ENCODE results near the gene TTLL6. TPM values are rescaled to one million over a fixed set of nuclear protein-coding genes. Genes with fewer than 3 reads are reported as not detected.

Gene TTLL6
- total RNA-seq, 1 donor, result not detected

DNA sequence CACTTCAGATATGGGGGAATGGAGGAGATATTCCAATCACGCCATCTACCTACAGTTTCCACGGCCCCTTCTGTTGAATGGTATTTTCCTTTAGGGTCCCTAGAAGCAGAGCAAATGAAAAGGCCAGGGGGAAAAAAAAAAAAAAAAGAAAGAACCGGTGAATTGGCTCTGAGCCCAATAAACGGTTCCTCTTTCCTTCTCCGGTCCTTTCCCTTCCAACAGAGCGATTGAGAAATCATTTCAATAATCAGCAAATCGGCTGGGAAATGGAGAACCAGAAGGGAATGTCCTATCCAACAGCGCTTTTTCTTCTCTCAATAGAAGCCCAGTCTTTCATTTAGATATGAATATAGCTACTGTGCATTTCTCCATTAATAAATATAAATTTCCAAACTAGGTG, 61.7 kb downstream of the TTLL6 start:
- Histone ChIP-seq H3K79me2 (ENCODE audit: insufficient read depth, low read length) (no peaks in the 10 kb centered on the region), H3K4me1 (ENCODE audit: insufficient read depth, low read length) (peaks cover 3% of the 10 kb centered on the region), H3K4me3 (ENCODE audit: insufficient read depth, low read length) (no peak overlapping the region), H3K36me3 (ENCODE audit: insufficient read depth, low read length) (no peaks in the 10 kb centered on the region), H4K20me1 (ENCODE audit: insufficient read depth, low read length) (peaks cover 3% of the 10 kb centered on the region), H3K4me2 (ENCODE audit: insufficient read depth, low read length) (no peak overlapping the region), H2AFZ (ENCODE audit: low read length) (no peak overlapping the region), H3K27me3 (ENCODE audit: insufficient read depth, low read length) (peaks cover 86% of the 10 kb centered on the region), H3K9me3 (ENCODE audit: low read depth, low read length) (no peaks in the 10 kb centered on the region), H3K27ac (ENCODE audit: low read depth, low read length) (no peak overlapping the region)
- no peak for DNase-seq (ENCODE audit: insufficient read length, low spot score, missing footprints)
- no peak for TF ChIP-seq CTCF (IDR thresholded peaks at IDR 0.05; ENCODE audit: extremely low read depth, low read depth, low read length)

DNA sequence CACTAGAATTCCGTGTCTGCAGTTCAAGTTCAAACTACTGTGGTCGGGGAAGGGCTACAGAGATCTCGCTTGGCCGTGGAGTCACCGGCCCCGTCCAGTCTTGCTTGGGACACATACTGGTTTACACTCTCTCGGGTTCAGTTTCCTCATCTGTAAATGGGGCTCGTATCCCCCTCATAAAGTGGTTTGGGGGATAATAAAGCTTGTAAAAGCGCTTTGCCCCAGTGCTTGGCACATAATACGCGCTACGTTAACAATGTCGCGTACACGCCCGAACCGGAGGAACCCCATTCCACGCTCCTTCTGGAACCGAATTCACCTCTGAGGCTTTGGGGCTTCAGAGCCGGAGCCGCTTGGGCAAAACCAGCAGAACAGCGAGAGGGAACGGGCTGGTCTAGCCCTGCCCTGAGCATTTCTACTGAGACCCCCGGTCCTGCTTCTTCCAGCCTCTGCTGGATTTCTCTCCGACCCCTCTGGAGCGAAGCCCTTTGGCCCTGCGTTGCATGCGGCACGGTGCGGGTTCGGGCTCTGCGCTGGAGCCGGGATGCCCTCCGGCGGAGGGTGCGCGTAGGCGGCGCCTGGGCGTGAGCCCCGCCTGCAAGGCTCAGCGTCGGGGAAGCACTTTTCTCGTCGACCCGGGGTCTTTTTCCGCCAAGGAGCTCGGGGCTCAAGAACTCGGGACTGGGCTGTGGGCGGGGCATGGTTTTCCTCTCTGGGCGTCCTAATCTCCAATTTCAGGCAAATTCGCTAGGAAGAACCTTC, 62.3 kb downstream of the TTLL6 start:
- Histone ChIP-seq H3K27ac (ENCODE audit: low read depth, low read length) (no peak overlapping the region), H3K36me3 (ENCODE audit: insufficient read depth, low read length) (no peaks in the 10 kb centered on the region), H3K27me3 (ENCODE audit: insufficient read depth, low read length) (peaks cover 92% of the 10 kb centered on the region), H3K79me2 (ENCODE audit: insufficient read depth, low read length) (no peaks in the 10 kb centered on the region), H3K4me3 (ENCODE audit: insufficient read depth, low read length) (no peak overlapping the region), H4K20me1 (ENCODE audit: insufficient read depth, low read length) (peaks cover 3% of the 10 kb centered on the region), H3K4me1 (ENCODE audit: insufficient read depth, low read length) (peaks cover 3% of the 10 kb centered on the region), H3K9me3 (ENCODE audit: low read depth, low read length) (no peaks in the 10 kb centered on the region), H2AFZ (ENCODE audit: low read length) (no peak overlapping the region), H3K4me2 (ENCODE audit: insufficient read depth, low read length) (no peak overlapping the region)
- peak; percentile 46 for DNase-seq (ENCODE audit: insufficient read length, low spot score, missing footprints)
- no peak for TF ChIP-seq CTCF (IDR thresholded peaks at IDR 0.05; ENCODE audit: extremely low read depth, low read depth, low read length)

DNA sequence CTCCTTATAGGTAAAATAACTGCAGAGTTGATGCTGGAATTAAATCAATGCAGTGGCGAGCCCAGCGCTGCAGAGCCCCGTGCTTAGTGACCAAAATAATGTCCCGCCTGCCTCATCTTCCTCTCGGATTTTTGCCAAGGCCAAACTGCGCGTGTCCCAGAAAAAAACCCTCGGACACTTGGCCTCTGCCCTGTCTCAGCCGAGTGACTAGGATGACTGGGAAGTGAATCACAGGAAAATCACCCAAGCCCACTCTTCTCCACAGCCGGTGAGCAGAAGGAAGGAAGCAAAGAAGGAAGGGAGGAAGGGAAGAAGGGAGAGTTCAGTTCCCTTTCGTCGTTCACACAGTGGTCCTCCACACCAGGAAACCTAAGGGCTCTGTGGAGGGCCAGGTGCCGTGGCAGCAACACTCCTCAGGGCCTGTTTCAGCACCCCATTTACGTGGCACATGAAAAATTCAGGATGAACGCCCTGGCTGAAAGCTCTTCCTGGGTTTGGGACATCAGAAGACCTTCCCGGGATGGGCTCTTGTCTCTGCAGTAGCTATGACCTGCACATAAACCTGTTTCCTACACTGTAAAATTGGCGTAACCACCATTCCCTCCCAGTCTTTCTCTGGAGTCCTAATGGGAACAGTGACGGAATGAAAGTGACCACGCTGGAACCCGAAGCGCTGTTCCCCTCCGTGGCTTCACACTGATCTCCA, 63.1 kb downstream of the TTLL6 start:
- H2AFZ ChIP-seq (ENCODE audit: low read length), result no peak overlapping the region
- DNase-seq (ENCODE audit: insufficient read length, low spot score, missing footprints), result peak; percentile 79

More for the DNA sequence above, 63.1 kb downstream of the TTLL6 start:
- TF ChIP-seq CTCF (IDR thresholded peaks at IDR 0.05; ENCODE audit: extremely low read depth, low read depth, low read length), result no peak
- H3K27ac ChIP-seq (ENCODE audit: low read depth, low read length), result no peak overlapping the region
- no peaks in the 10 kb centered on the region for H3K9me3 ChIP-seq (ENCODE audit: low read depth, low read length)
- H3K27me3 ChIP-seq (ENCODE audit: insufficient read depth, low read length), result peaks cover 95% of the 10 kb centered on the region
- peaks cover 3% of the 10 kb centered on the region for H3K4me1 ChIP-seq (ENCODE audit: insufficient read depth, low read length)
- no peak overlapping the region for H3K4me3 ChIP-seq (ENCODE audit: insufficient read depth, low read length)
- H4K20me1 ChIP-seq (ENCODE audit: insufficient read depth, low read length), result peaks cover 3% of the 10 kb centered on the region
- no peaks in the 10 kb centered on the region for H3K36me3 ChIP-seq (ENCODE audit: insufficient read depth, low read length)
- no peaks in the 10 kb centered on the region for H3K79me2 ChIP-seq (ENCODE audit: insufficient read depth, low read length)
- H3K4me2 ChIP-seq (ENCODE audit: insufficient read depth, low read length), result no peak overlapping the region

Data from osteoblast (primary cell).